ENCODE measurements around the gene ATP8A2. TPM values are rescaled to one million over a fixed set of nuclear protein-coding genes. Genes with fewer than 3 reads are reported as not detected.

ATP8A2 gene
- total and polyA plus RNA-seq, 12 donors = under 0.01 to 0.18 (median 0.10) TPM; not detected in 3

GRCh38 chr13:25927363-25927762 is 555.6 kb downstream of the ATP8A2 start:
- intact Hi-C loops (cut with DNase I) = no loop called here
- 69 to 80% methylated on average over 6 of the region's 6 CpGs for WGBS, 2 donors
- ATAC-seq = no peak
- TF ChIP-seq, protein P1, sequence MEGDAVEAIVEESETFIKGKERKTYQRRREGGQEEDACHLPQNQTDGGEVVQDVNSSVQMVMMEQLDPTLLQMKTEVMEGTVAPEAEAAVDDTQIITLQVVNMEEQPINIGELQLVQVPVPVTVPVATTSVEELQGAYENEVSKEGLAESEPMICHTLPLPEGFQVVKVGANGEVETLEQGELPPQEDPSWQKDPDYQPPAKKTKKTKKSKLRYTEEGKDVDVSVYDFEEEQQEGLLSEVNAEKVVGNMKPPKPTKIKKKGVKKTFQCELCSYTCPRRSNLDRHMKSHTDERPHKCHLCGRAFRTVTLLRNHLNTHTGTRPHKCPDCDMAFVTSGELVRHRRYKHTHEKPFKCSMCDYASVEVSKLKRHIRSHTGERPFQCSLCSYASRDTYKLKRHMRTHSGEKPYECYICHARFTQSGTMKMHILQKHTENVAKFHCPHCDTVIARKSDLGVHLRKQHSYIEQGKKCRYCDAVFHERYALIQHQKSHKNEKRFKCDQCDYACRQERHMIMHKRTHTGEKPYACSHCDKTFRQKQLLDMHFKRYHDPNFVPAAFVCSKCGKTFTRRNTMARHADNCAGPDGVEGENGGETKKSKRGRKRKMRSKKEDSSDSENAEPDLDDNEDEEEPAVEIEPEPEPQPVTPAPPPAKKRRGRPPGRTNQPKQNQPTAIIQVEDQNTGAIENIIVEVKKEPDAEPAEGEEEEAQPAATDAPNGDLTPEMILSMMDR (IDR thresholded peaks at IDR 0.05) = no peak
- H3K27me3 ChIP-seq = peaks cover 0 to 26% (median 16%) of the 10 kb centered on the region in 7 donors
- no peaks in the 10 kb centered on the region for H3K36me3 ChIP-seq
- no peak for DNase-seq
- no peak overlapping the region for H3K27ac ChIP-seq
- H3K4me1 ChIP-seq = no peaks in the 10 kb centered on the region
- H3K9me3 ChIP-seq = no peaks in the 10 kb centered on the region
- H3K4me3 ChIP-seq = no peak overlapping the region

DNA sequence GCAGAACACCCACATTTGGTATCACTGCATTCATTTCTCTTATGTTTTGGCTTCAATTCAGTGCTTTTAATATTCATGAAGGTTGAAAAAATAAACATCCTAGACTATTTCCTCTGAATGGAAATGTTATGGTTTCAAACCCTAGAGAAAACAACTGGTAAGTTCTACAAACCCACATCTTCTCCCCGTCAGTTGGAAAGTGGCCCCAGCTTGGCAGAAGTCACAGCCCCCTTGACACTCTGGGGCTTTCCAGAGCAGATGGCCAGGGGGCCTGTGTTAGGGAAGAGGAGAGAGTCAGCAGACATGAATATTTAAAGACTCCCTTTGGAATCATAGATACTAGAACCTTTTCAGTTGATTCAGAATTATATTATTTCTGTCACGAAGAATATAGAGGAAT is 556.2 kb downstream of the ATP8A2 start:
- TF ChIP-seq, protein P1 (IDR thresholded peaks at IDR 0.05) = no peak
- H3K4me1 ChIP-seq = no peaks in the 10 kb centered on the region

DNA sequence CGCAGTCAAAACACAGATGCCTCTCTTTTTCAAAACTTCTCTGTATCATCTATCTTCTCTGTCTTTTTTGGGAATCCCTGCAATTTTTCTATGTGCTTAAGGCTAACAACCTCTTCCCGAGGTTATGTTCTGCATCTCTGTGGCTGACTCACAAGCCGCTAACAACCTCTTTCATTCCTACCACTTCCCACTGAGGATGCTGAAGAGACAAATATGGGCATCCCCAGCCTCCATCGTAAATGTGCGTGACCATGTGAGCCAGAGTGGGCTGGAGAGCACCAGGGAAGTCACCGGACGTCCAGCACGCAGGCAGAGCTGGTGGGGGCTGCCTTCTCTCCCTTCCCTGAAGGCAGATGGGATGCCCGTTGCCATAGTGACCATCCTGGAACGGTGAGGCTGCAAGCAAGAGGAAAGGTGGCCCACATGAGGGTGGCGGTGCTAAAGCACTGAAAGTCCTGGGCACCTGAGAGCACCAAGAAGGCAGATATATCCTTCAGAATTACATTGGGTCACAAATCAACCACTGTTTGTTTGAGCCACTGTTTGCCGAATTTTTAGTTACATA is 557.2 kb downstream of the ATP8A2 start:
- no peak for ATAC-seq
- H3K4me3 ChIP-seq = no peak overlapping the region
- peaks cover 0 to 32% (median 16%) of the 10 kb centered on the region in 7 donors for H3K27me3 ChIP-seq
- H3K9me3 ChIP-seq = no peaks in the 10 kb centered on the region
- TF ChIP-seq, protein P1 (IDR thresholded peaks at IDR 0.05) = no peak
- no peak for DNase-seq
- WGBS, 2 donors = 83 to 89% methylated on average over 12 of the region's 12 CpGs
- intact Hi-C loops (cut with DNase I) = no loop called here
- H3K27ac ChIP-seq = no peak overlapping the region
- no peaks in the 10 kb centered on the region for H3K36me3 ChIP-seq
- H3K4me1 ChIP-seq = no peaks in the 10 kb centered on the region

More for the DNA sequence above, 556.2 kb downstream of the ATP8A2 start:
- no peak overlapping the region for H3K4me3 ChIP-seq
- H3K27ac ChIP-seq = no peak overlapping the region
- no peaks in the 10 kb centered on the region for H3K9me3 ChIP-seq
- intact Hi-C loops (cut with DNase I) = no loop called here
- H3K36me3 ChIP-seq = no peaks in the 10 kb centered on the region
- ATAC-seq = no peak
- 46 to 56% methylated on average over 2 of the region's 2 CpGs for WGBS, 2 donors
- no peak for DNase-seq
- peaks cover 0 to 30% (median 16%) of the 10 kb centered on the region in 7 donors for H3K27me3 ChIP-seq

DNA sequence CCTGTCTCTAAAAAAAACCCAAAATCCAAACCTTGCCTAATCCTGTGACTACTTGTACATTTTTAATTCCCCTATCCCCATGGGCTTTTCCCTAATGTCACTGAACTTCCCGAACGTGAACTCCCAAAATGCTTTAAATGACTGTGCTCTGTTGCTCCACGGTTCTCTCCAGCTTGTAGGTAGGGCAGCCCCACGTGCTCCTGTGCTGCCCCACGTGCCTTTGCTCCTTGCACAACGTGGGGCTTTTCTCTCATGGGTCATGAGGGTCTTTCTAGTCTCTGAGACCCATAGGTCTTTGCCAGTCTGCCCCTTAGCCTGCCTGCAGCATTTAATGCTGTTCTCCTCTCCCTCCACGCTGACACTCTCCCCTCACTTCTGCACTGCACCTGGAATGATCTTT is 558.0 kb downstream of the ATP8A2 start:
- TF ChIP-seq, protein P1 (IDR thresholded peaks at IDR 0.05) = no peak
- Histone ChIP-seq H3K4me3 (no peak overlapping the region), H3K4me1 (no peaks in the 10 kb centered on the region), H3K36me3 (no peaks in the 10 kb centered on the region), H3K9me3 (no peaks in the 10 kb centered on the region), H3K27me3 (peaks cover 0 to 32% (median 20%) of the 10 kb centered on the region in 7 donors), H3K27ac (no peak overlapping the region)
- ATAC-seq = no peak
- DNase-seq = no peak
- 73 to 79% methylated on average over 7 of the region's 7 CpGs for WGBS, 2 donors
- intact Hi-C loops (cut with DNase I) = no loop called here
